ENCODE measurements around the gene DACT2.

Gene DACT2

DNA sequence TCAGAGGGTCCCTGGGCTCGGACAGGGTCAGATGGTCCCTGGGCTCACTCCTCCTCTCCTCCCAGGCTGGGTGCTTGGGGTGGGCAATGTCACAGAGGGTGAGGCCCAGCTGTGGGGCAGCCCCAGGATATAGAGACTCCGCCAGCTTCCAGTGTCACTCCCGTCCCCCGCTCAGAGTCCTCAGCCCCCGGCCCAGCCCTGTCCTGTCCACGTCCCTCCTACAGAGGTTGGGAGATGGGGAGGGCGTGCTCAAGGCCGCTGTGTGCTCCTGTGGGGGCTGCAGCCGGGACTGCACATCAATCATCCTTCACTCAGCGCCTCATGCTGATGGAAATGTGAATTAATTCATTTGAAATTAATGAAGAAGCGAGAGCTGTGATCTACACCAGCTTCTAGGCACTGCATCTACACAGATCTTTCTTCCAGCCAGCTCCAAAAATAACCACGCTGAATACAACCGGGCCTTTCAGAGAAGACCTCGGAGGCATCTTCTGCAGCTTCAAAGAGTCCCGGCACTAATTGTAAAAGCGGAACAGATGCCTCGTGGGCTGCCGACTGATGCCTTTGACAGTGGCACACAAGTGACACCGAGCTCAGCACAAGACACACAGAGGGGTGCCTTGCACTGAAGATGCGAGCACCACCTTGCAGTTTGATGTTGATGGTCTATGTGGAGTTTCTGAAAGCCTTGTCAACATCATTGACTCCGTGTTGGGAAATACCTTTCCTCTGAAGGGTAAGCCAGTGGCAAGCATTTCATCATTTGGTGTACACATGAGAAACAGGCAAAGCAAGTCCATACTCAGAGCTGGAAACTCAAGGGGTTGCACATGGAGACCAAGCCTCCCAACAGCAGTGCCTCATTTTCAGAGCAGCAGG, 39.3 kb downstream of the DACT2 start:
- Histone ChIP-seq H3K9ac (ENCODE audit: low read length in 5 of 5) (no peak overlapping the region), H3K4me1 (ENCODE audit: control insufficient read depth in 5 of 5, insufficient read depth in 5 of 5, low read length in 5 of 5) (peaks cover 0 to 2% (median 0%) of the 10 kb centered on the region in 5 donors), H3K27me3 (ENCODE audit: control insufficient read depth in 5 of 5, insufficient read depth in 4 of 5, low read length in 5 of 5) (peaks cover 3 to 32% (median 24%) of the 10 kb centered on the region in 5 donors), H3K36me3 (ENCODE audit: control insufficient read depth in 5 of 5, insufficient read depth in 5 of 5, low read length in 5 of 5) (no peaks in the 10 kb centered on the region), H3K4me3 (ENCODE audit: low read depth in 1 of 5, low read length in 5 of 5) (no peak overlapping the region), H3K27ac (ENCODE audit: low read depth, low read length) (no peak overlapping the region), H3K9me3 (ENCODE audit: control insufficient read depth in 5 of 5, low read length in 5 of 5) (no peaks in the 10 kb centered on the region)

DNA sequence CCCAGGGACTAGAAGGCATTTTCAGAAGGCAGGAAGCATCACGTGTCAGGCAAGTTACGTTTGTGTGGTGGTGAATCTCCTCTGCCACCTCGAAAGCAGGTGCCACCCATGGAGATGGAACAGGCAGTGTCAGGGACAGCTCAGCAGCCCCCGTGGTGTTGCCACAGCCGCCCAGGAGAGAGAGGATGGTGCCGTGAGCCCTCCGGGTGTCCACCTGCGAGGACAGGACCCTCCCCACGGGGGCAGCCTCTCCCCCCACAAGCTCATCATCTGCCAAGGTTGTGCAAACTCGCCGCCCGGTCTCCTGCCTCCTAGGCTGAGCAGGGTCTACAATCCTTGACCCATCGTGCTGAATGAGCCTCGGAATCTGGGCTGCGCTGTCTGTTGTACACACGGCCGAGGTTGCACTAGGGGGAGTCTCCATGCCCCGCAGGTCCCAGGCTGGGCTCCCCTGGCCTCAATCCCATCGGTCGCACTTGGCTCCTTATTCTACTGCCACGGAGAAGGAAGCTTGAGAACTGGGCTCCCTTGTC, 40.1 kb downstream of the DACT2 start:
- H3K27me3 ChIP-seq (ENCODE audit: control insufficient read depth in 5 of 5, insufficient read depth in 4 of 5, low read length in 5 of 5), result peaks cover 5 to 32% (median 25%) of the 10 kb centered on the region in 5 donors

DNA sequence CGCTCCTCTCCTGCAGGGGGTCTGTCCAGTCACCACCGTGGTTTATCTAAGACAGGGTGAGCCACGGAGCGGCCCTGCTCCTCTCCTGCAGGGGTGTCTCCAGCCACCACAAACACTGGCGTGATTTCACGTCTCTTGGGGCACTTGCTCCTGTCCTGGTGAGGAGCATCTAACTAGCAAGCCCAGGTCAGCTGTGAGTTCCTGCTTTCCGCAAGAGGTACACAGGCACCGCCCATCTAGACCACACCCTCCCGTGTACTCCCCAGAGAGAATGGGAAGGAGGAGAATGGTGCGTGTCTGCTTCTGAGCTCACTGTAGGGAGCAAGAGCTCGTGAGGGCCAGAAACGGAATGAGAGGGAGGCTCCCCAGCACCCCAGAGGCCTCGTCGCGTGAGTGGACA, 40.7 kb downstream of the DACT2 start:
- Histone ChIP-seq H3K27me3 (ENCODE audit: control insufficient read depth in 5 of 5, insufficient read depth in 4 of 5, low read length in 5 of 5) (peaks cover 9 to 32% (median 25%) of the 10 kb centered on the region in 5 donors), H3K4me3 (ENCODE audit: low read depth in 1 of 5, low read length in 5 of 5) (no peak overlapping the region), H3K36me3 (ENCODE audit: control insufficient read depth in 5 of 5, insufficient read depth in 5 of 5, low read length in 5 of 5) (no peaks in the 10 kb centered on the region), H3K9ac (ENCODE audit: low read length in 5 of 5) (no peak overlapping the region), H3K9me3 (ENCODE audit: control insufficient read depth in 5 of 5, low read length in 5 of 5) (no peaks in the 10 kb centered on the region), H3K4me1 (ENCODE audit: control insufficient read depth in 5 of 5, insufficient read depth in 5 of 5, low read length in 5 of 5) (no peaks in the 10 kb centered on the region), H3K27ac (ENCODE audit: low read depth, low read length) (no peak overlapping the region)

More for the DNA sequence above, 40.1 kb downstream of the DACT2 start:
- Histone ChIP-seq H3K4me1 (ENCODE audit: control insufficient read depth in 5 of 5, insufficient read depth in 5 of 5, low read length in 5 of 5) (no peaks in the 10 kb centered on the region), H3K9me3 (ENCODE audit: control insufficient read depth in 5 of 5, low read length in 5 of 5) (no peaks in the 10 kb centered on the region), H3K27ac (ENCODE audit: low read depth, low read length) (no peak overlapping the region), H3K36me3 (ENCODE audit: control insufficient read depth in 5 of 5, insufficient read depth in 5 of 5, low read length in 5 of 5) (no peaks in the 10 kb centered on the region), H3K9ac (ENCODE audit: low read length in 5 of 5) (no peak overlapping the region), H3K4me3 (ENCODE audit: low read depth in 1 of 5, low read length in 5 of 5) (no peak overlapping the region)

DNA sequence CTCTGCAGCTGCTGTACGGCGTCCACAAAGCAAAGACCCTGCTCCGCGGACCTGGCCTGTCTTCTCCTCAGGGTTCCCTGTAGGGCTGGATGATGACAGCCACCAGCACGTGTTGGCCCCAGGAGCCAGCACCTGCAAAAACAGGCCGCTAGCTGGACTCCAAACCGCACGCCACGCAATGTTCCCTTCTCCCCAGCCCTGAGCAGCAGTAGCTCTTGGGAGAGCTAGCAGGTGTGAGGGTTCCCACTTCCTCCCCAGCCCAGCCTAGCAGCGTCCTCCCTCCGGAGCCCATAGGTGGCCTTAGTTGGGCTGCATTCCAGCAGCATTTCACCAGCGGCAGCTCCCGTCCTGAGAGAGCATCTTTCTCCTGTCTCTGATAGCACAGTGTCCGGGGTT, 42.3 kb downstream of the DACT2 start:
- H3K27me3 ChIP-seq (ENCODE audit: control insufficient read depth in 5 of 5, insufficient read depth in 4 of 5, low read length in 5 of 5), result peaks cover 9 to 31% (median 25%) of the 10 kb centered on the region in 5 donors

DNA sequence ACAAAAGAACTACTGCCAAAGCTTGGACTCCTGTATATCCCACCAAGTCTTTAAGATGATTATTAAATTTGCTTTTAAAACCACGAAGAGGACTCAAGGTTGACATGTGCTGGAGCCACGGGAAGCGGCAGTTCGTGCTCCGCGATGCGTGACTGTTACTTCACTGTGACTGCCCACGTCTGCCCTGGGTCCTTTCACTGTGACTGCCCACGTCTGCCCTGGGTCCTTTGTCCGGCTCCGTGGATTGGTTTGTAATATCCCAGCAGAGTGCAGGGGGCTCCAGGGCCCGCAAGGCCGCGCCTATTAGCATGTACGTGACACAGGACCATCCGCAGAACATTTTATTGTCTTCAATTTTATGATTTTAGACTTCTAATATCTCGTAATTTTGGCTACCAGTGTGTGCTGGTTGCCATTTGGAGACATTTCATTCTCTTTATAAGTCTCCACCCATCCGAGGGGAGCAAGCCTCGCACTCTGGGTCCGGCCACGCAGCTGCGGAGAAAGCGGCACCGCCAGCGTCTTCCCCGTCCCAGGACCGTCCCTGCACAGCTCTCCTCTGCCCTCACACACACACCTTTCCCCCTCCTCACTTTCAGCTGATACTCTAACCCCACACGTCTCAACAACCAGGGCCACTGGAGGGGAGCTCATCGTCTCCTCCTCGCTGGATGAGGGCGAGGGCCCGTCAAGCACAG, 42.9 kb downstream of the DACT2 start:
- H3K27ac ChIP-seq (ENCODE audit: low read depth, low read length), result no peak overlapping the region
- no peaks in the 10 kb centered on the region for H3K9me3 ChIP-seq (ENCODE audit: control insufficient read depth in 5 of 5, low read length in 5 of 5)
- no peak overlapping the region for H3K4me3 ChIP-seq (ENCODE audit: low read depth in 1 of 5, low read length in 5 of 5)
- H3K27me3 ChIP-seq (ENCODE audit: control insufficient read depth in 5 of 5, insufficient read depth in 4 of 5, low read length in 5 of 5), result peaks cover 9 to 31% (median 25%) of the 10 kb centered on the region in 5 donors
- H3K9ac ChIP-seq (ENCODE audit: low read length in 5 of 5), result no peak overlapping the region
- H3K36me3 ChIP-seq (ENCODE audit: control insufficient read depth in 5 of 5, insufficient read depth in 5 of 5, low read length in 5 of 5), result no peaks in the 10 kb centered on the region
- no peaks in the 10 kb centered on the region for H3K4me1 ChIP-seq (ENCODE audit: control insufficient read depth in 5 of 5, insufficient read depth in 5 of 5, low read length in 5 of 5)

More for the DNA sequence above, 42.3 kb downstream of the DACT2 start:
- Histone ChIP-seq H3K4me1 (ENCODE audit: control insufficient read depth in 5 of 5, insufficient read depth in 5 of 5, low read length in 5 of 5) (no peaks in the 10 kb centered on the region), H3K9me3 (ENCODE audit: control insufficient read depth in 5 of 5, low read length in 5 of 5) (no peaks in the 10 kb centered on the region), H3K9ac (ENCODE audit: low read length in 5 of 5) (no peak overlapping the region), H3K27ac (ENCODE audit: low read depth, low read length) (no peak overlapping the region), H3K4me3 (ENCODE audit: low read depth in 1 of 5, low read length in 5 of 5) (no peak overlapping the region), H3K36me3 (ENCODE audit: control insufficient read depth in 5 of 5, insufficient read depth in 5 of 5, low read length in 5 of 5) (no peaks in the 10 kb centered on the region)

DNA sequence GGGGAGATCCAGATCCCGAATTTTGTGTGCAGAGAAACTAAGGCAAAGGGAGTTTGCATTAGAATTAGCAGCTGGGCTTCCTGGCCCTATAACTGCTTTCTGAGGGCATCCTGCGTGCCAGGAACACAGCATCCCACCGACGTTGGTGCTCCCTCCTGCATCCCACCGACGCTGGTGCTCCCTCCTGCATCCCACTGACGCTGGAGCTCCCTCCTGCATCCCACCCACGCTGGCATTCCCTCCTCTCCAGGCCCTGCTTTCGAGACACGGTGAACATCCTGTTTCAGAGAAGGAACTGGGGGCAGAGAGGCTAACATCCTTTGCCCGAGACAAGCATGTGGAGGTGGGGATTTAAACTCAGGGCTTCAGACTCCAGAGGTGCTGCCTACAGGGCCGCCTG, 44.4 kb downstream of the DACT2 start:
- Histone ChIP-seq H3K4me1 (ENCODE audit: control insufficient read depth in 5 of 5, insufficient read depth in 5 of 5, low read length in 5 of 5) (no peaks in the 10 kb centered on the region), H3K27me3 (ENCODE audit: control insufficient read depth in 5 of 5, insufficient read depth in 4 of 5, low read length in 5 of 5) (peaks cover 9 to 32% (median 22%) of the 10 kb centered on the region in 5 donors), H3K27ac (ENCODE audit: low read depth, low read length) (no peak overlapping the region), H3K36me3 (ENCODE audit: control insufficient read depth in 5 of 5, insufficient read depth in 5 of 5, low read length in 5 of 5) (no peaks in the 10 kb centered on the region), H3K9ac (ENCODE audit: low read length in 5 of 5) (no peak overlapping the region), H3K4me3 (ENCODE audit: low read depth in 1 of 5, low read length in 5 of 5) (no peak overlapping the region), H3K9me3 (ENCODE audit: control insufficient read depth in 5 of 5, low read length in 5 of 5) (no peaks in the 10 kb centered on the region)

DNA sequence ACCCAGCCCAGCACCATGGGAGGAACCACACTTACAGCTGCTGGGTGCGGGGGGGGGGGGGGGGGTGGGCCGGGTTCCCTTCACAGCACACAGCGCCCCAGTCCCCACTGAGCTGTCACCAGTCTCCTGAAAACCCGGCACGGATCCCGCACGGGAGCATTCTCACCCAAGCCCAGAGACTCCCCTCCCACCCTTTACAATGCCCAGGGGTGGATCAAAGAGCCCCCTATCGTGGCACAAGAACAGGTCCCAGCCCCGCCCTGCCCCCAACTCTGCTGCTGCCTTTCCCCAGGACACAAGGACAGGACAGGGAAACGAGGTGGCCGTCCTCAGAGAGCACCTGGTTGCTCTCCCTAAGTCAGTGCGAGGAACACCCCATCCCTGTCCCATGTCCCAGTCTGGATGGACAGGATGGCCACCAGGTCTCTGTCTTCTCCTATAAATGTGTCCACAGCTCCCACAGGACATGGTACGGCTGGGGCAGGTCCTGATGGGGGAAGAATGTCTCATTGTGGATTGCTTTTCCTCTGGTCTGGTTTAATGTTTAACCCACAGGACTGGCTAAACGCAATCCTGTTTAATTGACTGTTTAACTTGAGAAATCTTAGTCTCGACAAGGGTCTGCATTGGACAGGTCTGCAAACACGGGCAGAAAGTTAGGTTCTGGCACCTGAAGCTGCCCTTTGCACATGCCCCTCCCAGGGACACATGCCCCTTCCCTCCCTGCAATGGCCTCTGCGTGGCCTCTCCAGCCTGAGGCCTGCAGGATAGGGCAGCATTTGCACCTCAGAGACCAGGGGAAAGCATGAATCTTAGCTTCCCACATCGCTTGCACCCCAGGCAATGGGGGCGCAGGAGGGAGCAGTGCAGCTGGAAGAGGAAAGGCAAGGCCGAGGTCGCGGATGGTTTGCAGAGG, 45.3 kb downstream of the DACT2 start:
- Histone ChIP-seq H3K9me3 (ENCODE audit: control insufficient read depth in 5 of 5, low read length in 5 of 5) (no peaks in the 10 kb centered on the region), H3K4me1 (ENCODE audit: control insufficient read depth in 5 of 5, insufficient read depth in 5 of 5, low read length in 5 of 5) (no peaks in the 10 kb centered on the region), H3K4me3 (ENCODE audit: low read depth in 1 of 5, low read length in 5 of 5) (no peak overlapping the region), H3K9ac (ENCODE audit: low read length in 5 of 5) (no peak overlapping the region), H3K36me3 (ENCODE audit: control insufficient read depth in 5 of 5, insufficient read depth in 5 of 5, low read length in 5 of 5) (no peaks in the 10 kb centered on the region), H3K27ac (ENCODE audit: low read depth, low read length) (no peak overlapping the region), H3K27me3 (ENCODE audit: control insufficient read depth in 5 of 5, insufficient read depth in 4 of 5, low read length in 5 of 5) (peaks cover 9 to 24% (median 16%) of the 10 kb centered on the region in 5 donors)

DNA sequence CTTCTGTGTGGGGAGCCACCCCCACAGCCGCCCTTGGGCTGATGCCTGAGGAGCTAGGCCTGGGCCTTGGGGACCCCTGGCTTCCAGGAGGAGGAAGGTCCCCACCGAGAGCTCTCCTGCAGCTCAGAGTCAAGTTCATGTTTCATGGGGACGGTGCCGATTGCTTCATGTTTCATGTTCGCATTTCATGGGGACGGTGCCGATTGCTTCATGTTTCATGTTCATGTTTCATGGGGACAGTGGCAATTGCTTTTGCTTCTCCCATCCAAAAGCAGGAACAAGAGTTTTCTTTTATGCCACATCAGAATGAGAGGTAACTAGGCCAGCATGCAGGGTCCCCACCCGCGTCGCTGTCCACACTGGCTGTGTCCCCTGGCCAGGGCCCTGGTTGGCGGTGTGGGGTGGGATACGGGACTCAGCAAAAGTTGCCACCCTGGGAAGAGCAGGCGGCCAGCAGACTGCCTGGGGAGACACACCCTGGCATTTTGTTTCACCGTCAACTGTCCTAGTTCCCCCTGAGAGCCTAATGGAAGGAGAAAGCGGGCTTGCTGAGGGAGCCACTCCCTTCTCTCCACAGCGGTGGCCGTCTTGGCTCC, 46.0 kb downstream of the DACT2 start:
- Histone ChIP-seq H3K9ac (ENCODE audit: low read length in 5 of 5) (no peak overlapping the region), H3K4me1 (ENCODE audit: control insufficient read depth in 5 of 5, insufficient read depth in 5 of 5, low read length in 5 of 5) (no peaks in the 10 kb centered on the region), H3K27me3 (ENCODE audit: control insufficient read depth in 5 of 5, insufficient read depth in 4 of 5, low read length in 5 of 5) (peaks cover 7 to 21% (median 13%) of the 10 kb centered on the region in 5 donors), H3K9me3 (ENCODE audit: control insufficient read depth in 5 of 5, low read length in 5 of 5) (no peaks in the 10 kb centered on the region), H3K36me3 (ENCODE audit: control insufficient read depth in 5 of 5, insufficient read depth in 5 of 5, low read length in 5 of 5) (no peaks in the 10 kb centered on the region), H3K27ac (ENCODE audit: low read depth, low read length) (no peak overlapping the region), H3K4me3 (ENCODE audit: low read depth in 1 of 5, low read length in 5 of 5) (no peak overlapping the region)

Measured in subcutaneous abdominal adipose tissue (tissue), 5 donors.